HCT116 (cell line): ENCODE results near the gene VSTM2B.

ENCODE experiments used
- POLR2AphosphoS5 ChIP-seq: IDR thresholded peaks from 2 replicates; pipeline ENCODE4 v1.6.1; 2011; ENCODE audit warnings: mild to moderate bottlenecking, low read depth, low read length, moderate library complexity
- ZNF274 ChIP-seq: fragments of 200-500 bp; sonication (Bioruptor generic); IDR thresholded peaks from 2 replicates; pipeline ENCODE4 v1.6.1; 2014; ENCODE audit warnings: mild to moderate bottlenecking, low read depth, low read length, inconsistent platforms
- TF ChIP-seq, protein P1 (sequence below), 3 experiments: fragments of 200-600 bp in 1 of 3; sonication (generic) in 1 of 3; IDR thresholded peaks in 2 of 3; conservative IDR thresholded peaks in 1 of 3; 2 replicates each; pipeline ENCODE4 v1.5.1; 2012 to 2017; ENCODE audit warnings: low read depth in 2 of 3, low read length in 2 of 3, antibody characterized with exemption in 1 of 3, borderline replicate concordance in 1 of 3, control low read depth in 1 of 3, mild to moderate bottlenecking in 1 of 3, mixed read lengths in 1 of 3, mixed run types in 1 of 3, moderate library complexity in 1 of 3; ENCODE audit not compliant: insufficient read depth in 1 of 3

DNA sequence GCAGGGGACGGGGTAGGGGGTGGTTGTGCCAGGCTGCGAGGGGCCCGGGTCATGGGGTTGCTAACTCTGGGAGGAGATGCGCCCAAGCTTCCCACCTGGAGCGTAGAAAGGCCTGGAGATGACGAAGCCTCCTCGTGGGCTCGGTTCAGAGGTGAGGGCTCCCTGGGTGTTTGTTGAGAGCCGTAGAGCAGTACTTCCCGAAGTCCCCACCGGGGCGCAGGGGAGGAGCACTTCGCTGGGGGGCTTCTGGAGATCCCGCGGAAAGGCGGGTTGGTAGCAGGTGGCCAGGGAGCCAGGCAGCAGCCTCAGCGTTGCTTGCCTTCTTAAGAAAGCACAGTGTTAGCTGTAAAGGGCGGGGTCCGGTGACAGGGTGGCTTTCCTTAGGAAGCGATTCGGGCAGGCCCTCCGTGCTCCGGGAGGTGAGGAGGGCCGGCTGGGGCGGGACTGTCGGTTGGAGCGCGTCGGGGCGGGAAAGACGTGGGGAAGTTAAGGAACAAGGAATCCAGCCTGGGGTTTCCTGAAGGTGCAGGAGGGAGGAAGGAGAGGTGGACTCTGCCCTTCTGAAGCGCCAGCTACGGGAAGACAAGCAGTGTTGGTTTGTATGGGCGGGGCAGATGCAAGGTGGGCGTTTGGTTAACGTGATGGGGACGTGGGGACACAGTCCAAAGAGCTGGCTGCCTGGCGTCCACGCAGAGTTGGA lies 3.3 kb downstream of the VSTM2B start:
- TF ChIP-seq ZNF274 (no peak), POLR2AphosphoS5 (no peak)
- TF ChIP-seq, protein P1, sequence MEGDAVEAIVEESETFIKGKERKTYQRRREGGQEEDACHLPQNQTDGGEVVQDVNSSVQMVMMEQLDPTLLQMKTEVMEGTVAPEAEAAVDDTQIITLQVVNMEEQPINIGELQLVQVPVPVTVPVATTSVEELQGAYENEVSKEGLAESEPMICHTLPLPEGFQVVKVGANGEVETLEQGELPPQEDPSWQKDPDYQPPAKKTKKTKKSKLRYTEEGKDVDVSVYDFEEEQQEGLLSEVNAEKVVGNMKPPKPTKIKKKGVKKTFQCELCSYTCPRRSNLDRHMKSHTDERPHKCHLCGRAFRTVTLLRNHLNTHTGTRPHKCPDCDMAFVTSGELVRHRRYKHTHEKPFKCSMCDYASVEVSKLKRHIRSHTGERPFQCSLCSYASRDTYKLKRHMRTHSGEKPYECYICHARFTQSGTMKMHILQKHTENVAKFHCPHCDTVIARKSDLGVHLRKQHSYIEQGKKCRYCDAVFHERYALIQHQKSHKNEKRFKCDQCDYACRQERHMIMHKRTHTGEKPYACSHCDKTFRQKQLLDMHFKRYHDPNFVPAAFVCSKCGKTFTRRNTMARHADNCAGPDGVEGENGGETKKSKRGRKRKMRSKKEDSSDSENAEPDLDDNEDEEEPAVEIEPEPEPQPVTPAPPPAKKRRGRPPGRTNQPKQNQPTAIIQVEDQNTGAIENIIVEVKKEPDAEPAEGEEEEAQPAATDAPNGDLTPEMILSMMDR (IDR thresholded peaks at IDR 0.05 in 2 of 3, conservative IDR thresholded peaks at IDR 0.05 in 1 of 3; ENCODE audit: borderline replicate concordance in 1 of 3, insufficient read depth in 1 of 3, low read depth in 2 of 3, low read length in 2 of 3), result no peak; a peak in 1 of 6 replicates
